22Rv1 (cell line): Measurements from ENCODE around the gene KRT79.

Experiments
- H3K27ac ChIP-seq: fragments of 450-650 bp; 2 replicates; pipeline ENCODE4 v1.5.1; 2017
- CTCF ChIP-seq: fragments of 450-650 bp; IDR thresholded peaks from 2 replicates; pipeline ENCODE4 v1.5.1; 2017; ENCODE audit warnings: mild to moderate bottlenecking
- ZFX ChIP-seq: fragments of 450-650 bp; IDR thresholded peaks from 2 replicates; pipeline ENCODE4 v1.6.1; 2017; ENCODE audit warnings: antibody characterized with exemption, borderline replicate concordance

KRT79 gene

GRCh38 chr12:52846356-52846970, 12.4 kb upstream of the KRT79 start:
- no peak overlapping the region for H3K27ac ChIP-seq
- no peak for TF ChIP-seq ZFX
- no peak for TF ChIP-seq CTCF

GRCh38 chr12:52845946-52846345, 11.8 kb upstream of the KRT79 start:
- no peak overlapping the region for H3K27ac ChIP-seq
- TF ChIP-seq ZFX (no peak), CTCF (no peak)

GRCh38 chr12:52844386-52844785, 10.3 kb upstream of the KRT79 start:
- no peak overlapping the region for H3K27ac ChIP-seq
- TF ChIP-seq ZFX (no peak), CTCF (no peak)

- TF ChIP-seq ZFX (no peak), CTCF (no peak)
- H3K27ac ChIP-seq: no peak overlapping the region
These were observed 5.5 kb upstream of the KRT79 start for GRCh38 chr12:52839436-52840105.

- H3K27ac ChIP-seq: no peak overlapping the region
- TF ChIP-seq ZFX (no peak), CTCF (no peak)
These were observed 4.7 kb upstream of the KRT79 start for GRCh38 chr12:52838609-52839435.

GRCh38 chr12:52837781-52838608, 3.9 kb upstream of the KRT79 start:
- H3K27ac ChIP-seq: no peak overlapping the region
- TF ChIP-seq CTCF (no peak), ZFX (no peak)
